HG03521 (cell line): ENCODE results near the gene FYCO1.
A peak's percentile ranks its signal among the peaks of the same experiment; 100 is the strongest.

Source experiments
- ATAC-seq: cut with Tn5 transposase; IDR thresholded peaks from one replicate; pipeline ENCODE4 v1.9.1; 2021; ENCODE audit warnings: mild to moderate bottlenecking, moderate library complexity; ENCODE audit not compliant: unreplicated experiment

FYCO1 gene

GRCh38 chr3:45944830-45945620 lies 50.6 kb downstream of the FYCO1 start:
- no peak for ATAC-seq

GRCh38 chr3:45943207-45943846 lies 52.3 kb downstream of the FYCO1 start, which contains the start of gene CXCR6:
Gene CXCR6 (plus strand): TSS chr3:45943464. CDS start chr3:45946482, 3,018 bp downstream.
- no peak for ATAC-seq

- no peak for ATAC-seq
These were observed 53.4 kb downstream of the FYCO1 start for GRCh38 chr3:45942051-45942825.

GRCh38 chr3:45940781-45941365 lies 54.8 kb downstream of the FYCO1 start:
- ATAC-seq, result no peak

GRCh38 chr3:45940004-45940780 lies 55.4 kb downstream of the FYCO1 start:
- no peak for ATAC-seq

- no peak for ATAC-seq
These were observed 56.3 kb downstream of the FYCO1 start for GRCh38 chr3:45939341-45939771.

GRCh38 chr3:45938864-45939263 lies 56.8 kb downstream of the FYCO1 start:
- peak; percentile 48 for ATAC-seq

- ATAC-seq, result no peak
These were observed 57.6 kb downstream of the FYCO1 start for GRCh38 chr3:45938043-45938435.

- no peak for ATAC-seq
These were observed 58.2 kb downstream of the FYCO1 start for GRCh38 chr3:45937206-45938042.

GRCh38 chr3:45936261-45936660 lies 59.4 kb downstream of the FYCO1 start:
- ATAC-seq, result no peak

GRCh38 chr3:45933591-45933990 lies 62.0 kb downstream of the FYCO1 start:
- no peak for ATAC-seq

GRCh38 chr3:45932112-45932511 lies 63.5 kb downstream of the FYCO1 start:
- ATAC-seq, result no peak

GRCh38 chr3:45931496-45931895 lies 64.1 kb downstream of the FYCO1 start:
- ATAC-seq, result no peak

- no peak for ATAC-seq
These were observed 66.5 kb downstream of the FYCO1 start for GRCh38 chr3:45929042-45929679.

- no peak for ATAC-seq
These were observed 67.7 kb downstream of the FYCO1 start for GRCh38 chr3:45927881-45928280.

GRCh38 chr3:45923755-45924154 lies 71.9 kb downstream of the FYCO1 start:
- ATAC-seq, result no peak

GRCh38 chr3:45922950-45923590 lies 72.6 kb downstream of the FYCO1 start:
- ATAC-seq, result no peak

- ATAC-seq, result no peak
These were observed 73.6 kb downstream of the FYCO1 start for GRCh38 chr3:45922039-45922326.
